Measurements from ENCODE around the gene ITPK1.

DNA sequence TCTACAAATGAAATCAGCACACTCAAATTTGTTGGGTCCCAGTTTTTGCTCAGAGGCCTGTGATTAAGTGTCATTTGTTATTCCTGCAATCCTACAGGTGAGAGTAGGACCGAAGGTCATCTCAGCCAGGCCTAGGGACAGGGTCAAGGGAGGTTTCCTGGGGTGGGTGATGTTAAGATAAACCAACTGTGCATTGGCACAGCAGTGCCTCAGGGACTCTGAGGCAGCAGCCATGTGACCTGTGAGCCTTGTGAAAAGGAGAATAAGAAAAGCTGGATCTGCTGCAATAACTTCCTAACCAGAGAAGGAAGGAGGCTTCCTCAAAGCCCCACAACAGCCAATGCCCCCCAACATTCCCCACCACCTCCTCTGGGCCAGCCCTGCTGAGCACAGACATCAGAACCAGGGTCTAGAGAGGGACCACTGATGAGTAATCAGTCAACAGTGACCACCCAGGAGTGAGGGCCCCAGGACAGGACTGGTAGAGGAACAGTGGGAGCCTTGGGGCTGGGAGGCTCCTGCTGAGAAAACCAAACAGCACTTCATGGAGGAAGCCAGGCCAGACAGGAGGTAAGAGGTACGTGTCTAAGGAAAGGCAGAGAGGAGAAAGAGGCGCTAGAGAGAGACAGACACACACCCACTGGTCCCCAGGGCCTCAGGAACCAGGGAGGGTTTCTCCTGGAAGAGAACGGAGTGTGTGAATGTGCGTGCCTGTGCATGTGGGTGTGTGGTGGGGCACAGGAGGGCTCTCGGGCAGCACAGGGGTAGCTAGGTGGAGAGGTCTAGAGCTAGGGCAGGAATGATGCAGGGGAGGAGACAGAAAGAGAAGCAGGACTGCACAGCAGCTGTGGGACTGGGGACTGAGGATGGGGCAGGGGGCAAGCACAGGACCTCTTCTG, 82.4 kb downstream of the ITPK1 start:
- TF ChIP-seq POLR2A (IDR thresholded peaks at IDR 0.05): no peak
- TF ChIP-seq, protein P1, sequence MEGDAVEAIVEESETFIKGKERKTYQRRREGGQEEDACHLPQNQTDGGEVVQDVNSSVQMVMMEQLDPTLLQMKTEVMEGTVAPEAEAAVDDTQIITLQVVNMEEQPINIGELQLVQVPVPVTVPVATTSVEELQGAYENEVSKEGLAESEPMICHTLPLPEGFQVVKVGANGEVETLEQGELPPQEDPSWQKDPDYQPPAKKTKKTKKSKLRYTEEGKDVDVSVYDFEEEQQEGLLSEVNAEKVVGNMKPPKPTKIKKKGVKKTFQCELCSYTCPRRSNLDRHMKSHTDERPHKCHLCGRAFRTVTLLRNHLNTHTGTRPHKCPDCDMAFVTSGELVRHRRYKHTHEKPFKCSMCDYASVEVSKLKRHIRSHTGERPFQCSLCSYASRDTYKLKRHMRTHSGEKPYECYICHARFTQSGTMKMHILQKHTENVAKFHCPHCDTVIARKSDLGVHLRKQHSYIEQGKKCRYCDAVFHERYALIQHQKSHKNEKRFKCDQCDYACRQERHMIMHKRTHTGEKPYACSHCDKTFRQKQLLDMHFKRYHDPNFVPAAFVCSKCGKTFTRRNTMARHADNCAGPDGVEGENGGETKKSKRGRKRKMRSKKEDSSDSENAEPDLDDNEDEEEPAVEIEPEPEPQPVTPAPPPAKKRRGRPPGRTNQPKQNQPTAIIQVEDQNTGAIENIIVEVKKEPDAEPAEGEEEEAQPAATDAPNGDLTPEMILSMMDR (IDR thresholded peaks at IDR 0.05): no peak
- no peak for TF ChIP-seq POLR2AphosphoS5 (IDR thresholded peaks at IDR 0.05)

All from prostate gland (tissue), 2 donors.